GM19397 (cell line): ENCODE data around the gene NME5.
A peak's percentile ranks its signal among the peaks of the same experiment; 100 is the strongest.
"Not testable (repeated sequence)": the region's sequence is repeated elsewhere in the genome, so short reads cannot be mapped to it uniquely, and the experiment has no call there.

Experiments
- ATAC-seq: cut with Tn5 transposase; IDR thresholded peaks from one replicate; pipeline ENCODE4 v1.9.1; 2021; ENCODE audit warnings: mild to moderate bottlenecking, moderate library complexity; ENCODE audit not compliant: unreplicated experiment

NME5 gene, protein sequence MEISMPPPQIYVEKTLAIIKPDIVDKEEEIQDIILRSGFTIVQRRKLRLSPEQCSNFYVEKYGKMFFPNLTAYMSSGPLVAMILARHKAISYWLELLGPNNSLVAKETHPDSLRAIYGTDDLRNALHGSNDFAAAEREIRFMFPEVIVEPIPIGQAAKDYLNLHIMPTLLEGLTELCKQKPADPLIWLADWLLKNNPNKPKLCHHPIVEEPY

DNA sequence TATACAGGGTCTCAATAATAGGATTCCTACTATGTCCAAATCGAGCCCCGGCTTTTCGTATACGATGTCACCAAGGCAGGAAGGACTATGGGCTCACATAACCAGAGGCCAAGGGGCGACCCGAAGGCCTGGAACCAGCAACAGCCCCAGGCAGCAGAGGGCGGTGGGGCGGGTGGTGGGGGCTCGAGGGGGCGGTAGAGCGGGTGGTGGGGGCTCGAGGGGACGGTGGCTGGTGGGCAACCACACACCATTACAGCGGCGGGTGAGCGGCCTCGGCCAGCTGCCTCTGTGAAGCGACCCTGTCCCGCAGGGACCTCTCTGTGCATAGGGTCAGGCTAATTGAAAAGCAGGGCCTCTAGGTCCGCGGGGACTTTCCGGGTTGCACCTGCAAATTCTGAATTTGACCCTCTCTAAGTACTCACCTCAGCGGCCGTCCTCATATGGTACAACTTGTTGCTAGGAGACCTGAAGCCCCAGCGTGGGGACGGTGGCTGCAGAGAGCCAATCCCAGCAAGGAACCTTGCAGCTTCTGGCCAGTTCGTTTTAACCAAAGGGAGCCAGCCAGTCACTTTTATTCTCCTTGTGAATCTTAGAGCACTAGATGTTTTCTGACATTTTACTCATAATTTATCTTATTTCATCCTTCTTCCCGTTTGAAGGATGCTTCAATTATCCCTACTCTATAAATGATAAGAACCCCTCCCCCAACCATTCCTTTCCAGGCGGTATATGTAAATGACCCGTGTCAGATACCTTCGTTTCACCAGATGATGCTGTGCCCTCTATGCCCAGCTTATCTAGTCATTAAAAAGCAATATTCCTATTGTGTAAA, at the start of gene NME5:
NME5 (minus strand) TSS at position 480 of the 832 bp plus-strand sequence. CDS start 648 bp downstream, outside the sequence.
- ATAC-seq = peak; percentile 67

DNA sequence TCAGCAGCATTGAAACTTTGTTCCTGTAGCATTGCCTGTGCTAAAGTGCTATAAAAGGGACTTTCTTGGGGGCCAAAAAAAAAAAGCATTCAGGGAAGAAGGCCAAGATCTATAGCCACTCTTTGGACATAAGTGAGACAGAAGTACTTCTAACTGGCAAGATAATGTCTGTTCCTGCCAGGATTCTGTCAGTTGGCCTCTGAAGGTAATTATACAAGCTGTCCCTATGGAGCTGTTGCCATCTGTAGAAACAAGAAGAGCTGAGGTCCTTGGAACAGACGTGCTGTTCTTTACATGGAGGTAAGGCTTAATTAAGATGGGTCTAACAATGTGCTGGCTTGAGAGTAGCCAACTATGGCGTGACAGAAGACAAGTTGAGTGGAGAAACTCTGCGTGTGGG, 49.4 kb upstream of the NME5 start:
- no peak for ATAC-seq

DNA sequence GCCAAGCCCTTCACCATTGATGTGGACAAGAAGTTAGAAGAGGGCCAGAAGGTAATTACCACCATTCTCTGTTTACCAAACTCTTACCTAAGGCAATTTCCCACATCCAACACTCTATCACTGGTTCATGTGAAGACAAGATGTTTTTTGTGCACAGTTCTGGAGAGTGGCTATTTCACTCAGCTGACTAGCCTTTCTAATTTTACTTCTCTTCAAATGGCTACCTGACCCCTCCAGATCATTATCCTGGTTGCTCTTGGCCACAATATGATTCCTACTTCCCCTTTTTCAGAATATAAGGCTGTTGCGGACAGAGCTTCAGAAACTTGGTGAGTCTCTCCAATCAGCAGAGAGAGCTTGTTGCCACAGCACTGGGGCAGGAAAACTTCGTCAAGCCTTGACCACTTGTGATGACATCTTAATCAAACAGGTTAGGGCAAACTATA, 46.8 kb upstream of the NME5 start:
- ATAC-seq = no peak

DNA sequence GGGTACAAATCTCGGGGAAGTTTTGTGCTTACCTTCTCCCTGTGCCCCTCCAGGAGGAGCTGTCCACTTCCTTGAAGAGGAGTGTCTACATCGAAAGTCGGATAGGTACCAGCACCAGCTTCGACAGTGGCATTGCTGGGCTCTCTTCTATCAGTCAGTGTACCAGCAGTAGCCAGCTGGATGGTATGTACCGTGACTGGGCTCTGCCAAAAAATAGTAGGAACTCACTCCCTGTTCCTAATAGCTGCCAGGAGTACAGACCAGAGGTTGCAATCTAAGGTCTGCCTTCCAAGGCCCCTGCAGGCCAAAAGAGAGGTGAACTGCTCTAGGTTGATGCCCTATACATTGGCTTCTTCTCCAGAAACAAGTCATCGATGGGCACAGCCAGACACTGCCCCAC, 43.6 kb upstream of the NME5 start:
- no peak for ATAC-seq

DNA sequence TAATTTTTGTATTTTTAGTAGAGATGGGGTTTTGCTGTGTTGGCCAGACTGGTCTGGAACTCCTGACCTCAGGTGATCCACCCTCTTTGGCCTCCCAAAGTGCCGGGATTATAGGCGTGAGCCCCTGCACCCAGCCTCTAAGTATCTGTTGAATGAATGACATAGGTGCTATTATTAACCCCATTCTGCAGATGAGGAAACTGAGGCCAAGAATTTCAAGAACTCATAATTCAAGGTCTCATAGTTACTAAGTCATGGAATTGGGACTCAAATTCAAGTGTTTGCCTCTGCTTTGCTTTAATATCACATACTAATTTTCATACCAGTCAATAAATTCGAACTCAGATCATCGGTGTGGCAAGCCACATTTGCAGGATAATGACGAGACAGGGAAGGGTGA, 41.6 kb upstream of the NME5 start:
- no peak for ATAC-seq

DNA sequence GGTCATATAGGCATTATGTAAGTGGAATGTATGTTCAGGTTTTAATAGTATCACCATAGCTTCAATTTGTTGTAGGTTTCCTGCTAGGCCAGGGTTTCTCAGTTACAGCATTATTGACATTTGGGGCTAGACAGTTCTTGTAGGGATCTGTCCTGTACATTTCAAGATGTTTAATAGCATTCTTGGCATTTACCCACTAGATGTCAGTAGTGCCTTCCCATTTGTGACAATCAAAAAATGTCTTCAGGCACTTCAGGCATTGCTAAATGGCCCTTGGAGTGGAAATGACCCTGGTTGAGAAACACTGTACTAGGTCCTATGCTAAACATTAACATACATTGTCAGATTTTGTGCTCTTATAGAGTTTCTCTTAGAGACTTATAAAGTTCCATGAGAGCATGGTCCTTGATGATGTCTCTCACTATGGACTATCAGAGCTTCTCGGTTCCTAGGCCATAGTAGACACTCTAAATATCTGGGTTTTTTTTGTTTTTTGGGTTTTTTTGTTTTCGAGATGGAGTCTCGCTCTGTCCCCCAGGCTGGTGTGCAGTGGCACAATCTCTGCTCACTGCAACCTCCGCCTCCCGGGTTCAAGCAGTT, 41.1 kb upstream of the NME5 start:
- no peak for ATAC-seq

DNA sequence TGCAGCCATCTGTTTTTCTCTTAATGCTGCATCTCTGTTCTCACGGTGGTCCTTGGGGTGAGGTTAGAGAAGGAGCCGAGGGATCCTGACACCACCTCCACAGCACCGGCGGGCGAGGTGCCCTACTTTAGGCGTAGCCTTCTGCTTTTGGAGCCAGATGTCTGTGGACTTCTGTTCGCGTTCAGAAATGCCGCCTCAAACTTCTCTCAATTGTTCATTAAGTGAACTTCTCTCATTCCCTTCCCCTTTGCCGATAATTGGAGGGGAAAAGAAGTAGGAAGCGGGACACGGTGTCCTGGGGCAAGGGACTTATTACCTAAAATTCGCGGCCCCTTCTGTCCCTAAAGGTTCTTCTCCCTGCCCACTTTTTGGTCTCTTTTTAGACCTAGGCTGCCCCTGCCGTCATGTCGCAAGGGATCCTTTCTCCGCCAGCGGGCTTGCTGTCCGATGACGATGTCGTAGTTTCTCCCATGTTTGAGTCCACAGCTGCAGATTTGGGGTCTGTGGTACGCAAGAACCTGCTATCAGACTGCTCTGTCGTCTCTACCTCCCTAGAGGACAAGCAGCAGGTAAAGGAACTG, 40.1 kb upstream of the NME5 start:
- ATAC-seq = no peak

DNA sequence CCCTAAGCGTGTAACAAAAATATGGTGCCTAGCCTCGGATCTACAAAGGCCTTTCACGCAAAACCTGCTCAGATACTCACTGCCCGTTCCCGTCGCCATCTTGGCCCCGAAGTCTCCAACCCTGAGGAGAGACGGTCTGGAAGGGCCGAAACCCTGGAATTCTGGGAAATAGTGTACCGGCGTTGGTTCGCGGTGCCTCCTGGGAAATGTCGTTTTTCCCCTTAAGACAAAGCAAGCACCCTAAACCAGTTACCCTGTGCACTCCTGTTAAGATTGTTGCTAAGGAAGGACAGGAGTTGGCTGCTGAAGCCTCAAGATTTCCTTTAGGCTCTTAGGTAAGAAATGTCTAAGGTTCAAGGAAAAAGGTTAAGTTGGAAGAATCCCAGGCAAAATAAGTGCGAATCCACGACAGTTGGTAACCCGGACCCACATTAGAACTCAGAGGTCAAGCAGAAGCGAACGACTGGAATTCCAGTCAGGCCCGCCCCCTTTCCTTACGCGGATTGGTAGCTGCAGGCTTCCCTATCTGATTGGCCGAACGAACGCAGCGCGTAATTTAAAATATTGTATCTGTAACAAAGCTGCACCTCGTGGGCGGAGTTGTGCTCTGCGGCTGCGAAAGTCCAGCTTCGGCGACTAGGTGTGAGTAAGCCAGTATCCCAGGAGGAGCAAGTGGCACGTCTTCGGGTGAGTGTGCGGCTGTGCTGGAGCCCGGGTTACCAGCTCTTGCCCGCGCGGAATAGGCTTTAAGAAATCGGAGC, 39.5 kb upstream of the NME5 start, which contains the start of the genes BRD8 and KIF20A:
BRD8 (minus strand) TSS at position 115 of the 761 bp plus-strand sequence; CDS start at position 99, 16 bp downstream.
KIF20A (plus strand) TSS at position 597 of the 761 bp plus-strand sequence. CDS start 569 bp downstream, outside the sequence.
- ATAC-seq = peak; percentile 77

DNA sequence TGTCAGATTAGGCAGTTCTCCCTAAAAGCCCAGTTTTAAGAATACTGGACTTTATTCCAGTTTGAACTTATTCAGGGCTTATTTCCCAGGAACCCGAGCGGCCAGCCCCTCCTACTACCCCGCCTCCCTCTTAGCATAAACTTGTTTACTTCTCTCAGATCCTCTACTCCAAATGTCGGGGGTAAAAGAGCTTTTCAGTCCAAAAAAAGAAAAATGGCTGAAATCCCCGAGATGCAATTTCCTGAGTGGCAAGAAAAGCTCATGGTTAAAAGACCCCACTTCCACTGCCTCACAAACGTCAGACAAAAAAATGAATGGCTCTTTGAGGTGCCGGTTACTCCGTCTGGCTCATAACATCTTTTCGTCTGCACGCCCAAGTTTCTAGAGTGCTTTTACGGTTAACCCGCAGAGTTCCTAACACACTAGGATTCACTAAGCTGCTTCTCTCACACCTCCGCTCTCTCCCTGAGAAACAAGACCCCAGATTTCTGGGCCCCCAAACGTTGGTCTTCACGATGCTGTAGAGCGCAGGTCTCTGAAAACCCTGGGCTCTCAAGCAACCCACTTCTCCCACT, 38.8 kb upstream of the NME5 start:
- ATAC-seq = no peak

DNA sequence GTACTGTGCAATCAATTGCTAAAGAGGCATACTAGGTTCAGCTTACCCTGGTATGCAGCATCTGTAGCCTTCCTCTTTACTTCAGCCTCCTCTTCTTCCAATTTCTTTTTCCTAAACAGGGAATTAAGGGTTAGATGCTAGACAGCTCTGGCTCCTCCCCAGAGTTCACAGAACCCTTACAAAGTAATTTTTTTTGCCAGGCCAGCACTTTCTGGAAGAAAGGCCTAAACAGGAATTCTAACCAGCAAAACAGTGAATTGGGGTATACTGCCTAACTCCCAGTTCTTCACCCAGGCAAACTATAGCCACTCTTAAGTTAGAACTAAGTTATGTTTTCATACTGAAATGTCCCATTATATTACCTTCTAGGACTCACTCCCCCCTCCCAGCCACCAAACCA, 31.1 kb upstream of the NME5 start:
- no peak for ATAC-seq

DNA sequence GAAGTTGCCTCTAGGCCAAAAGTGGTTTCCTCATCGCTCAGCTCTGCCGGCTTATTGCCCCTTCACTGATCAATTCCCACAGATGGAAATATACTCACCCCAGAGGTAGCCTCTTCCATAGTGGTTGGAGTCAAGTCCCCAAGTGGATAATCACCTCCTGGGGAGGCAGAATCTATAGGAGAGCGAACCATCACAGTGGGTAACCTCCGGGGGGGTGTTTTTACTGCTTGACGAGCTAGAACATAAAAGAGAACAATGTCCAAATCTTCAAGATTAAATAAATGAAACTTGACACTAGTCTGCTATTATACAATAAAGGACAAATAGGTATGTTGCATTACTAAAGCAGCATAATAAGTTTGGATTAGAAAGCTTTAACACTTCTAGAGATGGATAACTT, 29.9 kb upstream of the NME5 start:
- no peak for ATAC-seq

DNA sequence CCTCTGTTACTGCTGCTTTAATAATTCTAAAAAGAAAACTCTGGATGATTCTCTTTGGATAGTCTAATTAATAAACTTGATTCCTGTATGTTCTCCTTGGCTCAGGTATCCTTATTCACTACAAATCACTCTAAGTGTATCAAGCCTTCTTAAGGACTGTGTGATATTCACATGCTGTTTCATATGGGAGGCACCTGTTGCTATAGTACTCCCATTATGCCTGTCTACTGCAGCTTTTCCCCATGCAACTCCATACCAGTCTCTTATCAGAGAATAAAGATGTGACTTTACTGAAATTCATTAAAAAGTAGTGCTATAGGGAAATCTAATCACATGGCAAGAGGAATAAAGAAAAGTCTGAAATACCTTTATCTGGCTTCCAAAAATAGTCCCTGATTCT, 24.5 kb upstream of the NME5 start:
- no peak for ATAC-seq

DNA sequence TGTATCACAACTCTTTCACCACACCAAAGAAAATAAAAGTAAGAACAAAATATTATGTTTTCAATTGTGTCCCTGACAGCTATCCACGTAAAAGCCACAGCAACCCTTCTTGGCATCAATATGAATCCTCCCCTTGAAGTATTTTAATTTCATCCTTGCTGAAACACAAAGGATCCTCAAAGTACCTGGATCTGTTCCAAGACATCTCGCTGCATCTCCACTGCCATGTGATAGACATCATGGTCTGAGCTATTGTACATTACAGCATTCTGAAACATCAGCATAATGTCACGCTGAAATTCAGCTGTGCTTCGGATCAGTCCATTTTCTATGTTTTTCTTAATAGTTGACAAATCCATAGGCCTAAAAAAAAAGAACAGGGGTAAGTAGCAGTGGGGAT, 21.5 kb upstream of the NME5 start:
- no peak for ATAC-seq

DNA sequence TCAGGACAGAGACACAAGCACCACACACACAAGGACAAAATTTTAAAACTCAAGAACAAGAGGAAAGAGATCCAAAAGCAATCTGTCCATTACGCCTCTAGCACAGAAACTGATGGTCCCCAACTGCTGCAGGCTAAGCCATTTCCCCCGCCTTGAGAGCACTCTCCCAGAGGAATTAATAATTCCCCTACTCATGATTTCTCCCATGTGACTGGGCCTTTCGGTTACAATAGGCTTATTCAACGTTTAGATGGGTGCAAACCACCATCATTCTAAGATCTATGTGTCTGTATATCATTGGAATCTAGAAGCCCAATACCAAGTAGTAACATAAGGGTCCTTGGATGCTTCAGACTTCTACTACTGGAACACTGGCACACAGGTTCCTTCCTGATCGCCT, 20.4 kb upstream of the NME5 start:
- no peak for ATAC-seq

DNA sequence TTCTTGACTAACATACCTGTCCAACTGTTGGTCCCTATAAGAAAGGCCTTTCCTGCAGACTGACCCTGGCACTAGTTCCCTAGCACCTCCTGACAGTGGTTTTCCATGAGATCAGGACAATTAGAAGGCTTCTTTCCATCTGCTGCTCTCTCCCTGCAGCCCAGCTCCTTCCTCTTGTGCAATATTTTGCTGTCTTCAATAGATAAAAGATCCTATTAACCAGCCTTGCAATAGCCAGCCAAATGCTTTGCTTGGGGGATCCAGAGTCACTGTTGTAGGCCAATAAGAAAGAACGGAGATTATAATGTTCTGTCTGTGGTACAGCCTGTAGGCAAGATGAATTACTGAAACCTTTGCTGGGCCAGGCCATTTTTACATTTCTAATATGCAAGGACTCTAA, 18.4 kb upstream of the NME5 start:
- no peak for ATAC-seq

DNA sequence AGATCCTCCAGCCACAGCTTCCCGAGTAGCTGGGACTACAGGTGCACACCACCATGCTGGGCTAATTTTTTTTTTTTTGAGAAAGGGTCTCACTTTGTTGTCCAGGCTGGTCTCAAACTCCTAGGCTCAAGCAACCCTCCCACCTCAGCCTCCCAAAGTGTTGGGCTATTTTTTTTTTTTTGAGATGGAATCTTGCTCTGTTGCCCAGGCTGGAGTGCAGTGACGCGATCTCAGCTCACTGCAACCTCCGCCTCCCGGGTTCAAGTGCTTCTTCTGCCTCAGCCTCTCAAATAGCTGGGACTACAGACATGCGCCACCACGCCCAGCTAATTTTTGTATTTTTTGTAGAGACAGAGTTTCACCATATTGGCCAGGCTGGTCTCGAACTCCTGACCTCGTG, 16.7 kb upstream of the NME5 start:
- not testable (repeated sequence) for ATAC-seq

DNA sequence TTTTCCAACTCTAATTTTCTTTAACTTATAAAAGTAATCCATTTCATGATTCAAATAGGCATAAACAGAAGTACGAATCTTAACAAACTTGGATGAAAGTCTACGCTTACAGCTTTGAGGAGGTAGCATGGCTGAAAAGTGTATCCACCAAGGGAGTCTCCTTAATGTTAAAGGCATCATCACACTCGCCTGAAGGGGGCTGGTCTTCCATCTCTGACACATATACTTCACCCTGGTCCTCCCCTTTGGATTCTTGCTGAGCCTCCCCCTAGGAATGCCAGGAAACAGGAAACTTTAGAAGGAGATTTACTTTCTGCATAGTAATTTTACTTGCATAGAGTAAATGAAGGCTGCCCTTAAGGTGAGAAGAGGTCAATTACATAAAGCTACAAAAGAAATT, 10.3 kb upstream of the NME5 start:
- ATAC-seq = no peak

DNA sequence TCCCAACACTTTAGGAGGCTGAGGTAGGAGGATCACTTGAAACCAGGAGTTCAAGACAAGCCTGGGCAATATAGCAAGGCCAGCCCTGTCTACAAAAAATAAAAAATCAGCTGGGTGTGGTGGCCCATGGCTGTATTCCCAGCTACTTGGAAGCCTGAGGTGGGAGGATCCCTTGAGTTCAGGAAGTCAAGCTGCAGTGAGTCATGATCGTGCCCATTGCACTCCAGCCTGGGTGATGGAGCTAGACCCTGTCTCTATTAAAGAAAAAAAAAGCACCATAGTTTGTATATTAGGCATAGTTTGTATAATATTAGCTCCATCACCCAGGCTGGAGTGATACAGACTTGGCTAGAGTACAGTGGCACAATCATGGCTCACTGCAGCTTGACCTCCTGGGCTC, 9.6 kb upstream of the NME5 start:
- no peak for ATAC-seq

DNA sequence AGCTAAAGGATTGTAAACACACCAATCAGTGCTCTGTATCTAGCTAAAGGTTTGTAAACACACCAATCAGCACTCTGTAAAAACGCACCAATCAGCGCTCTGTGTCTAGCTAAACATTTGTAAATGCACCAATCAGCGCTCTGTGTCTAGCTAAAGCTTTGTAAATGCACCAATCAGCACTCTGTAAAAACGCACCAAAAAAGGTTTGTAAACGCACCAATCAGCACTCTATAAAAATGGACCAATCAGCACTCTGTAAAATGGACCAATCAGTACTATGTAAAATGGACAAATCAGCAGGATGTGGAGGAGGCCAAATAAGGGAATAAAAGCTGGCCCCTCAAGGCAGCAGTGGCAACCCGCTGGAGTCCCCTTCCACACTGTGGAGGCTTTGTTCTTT, 4.3 kb upstream of the NME5 start:
- not testable (repeated sequence) for ATAC-seq

DNA sequence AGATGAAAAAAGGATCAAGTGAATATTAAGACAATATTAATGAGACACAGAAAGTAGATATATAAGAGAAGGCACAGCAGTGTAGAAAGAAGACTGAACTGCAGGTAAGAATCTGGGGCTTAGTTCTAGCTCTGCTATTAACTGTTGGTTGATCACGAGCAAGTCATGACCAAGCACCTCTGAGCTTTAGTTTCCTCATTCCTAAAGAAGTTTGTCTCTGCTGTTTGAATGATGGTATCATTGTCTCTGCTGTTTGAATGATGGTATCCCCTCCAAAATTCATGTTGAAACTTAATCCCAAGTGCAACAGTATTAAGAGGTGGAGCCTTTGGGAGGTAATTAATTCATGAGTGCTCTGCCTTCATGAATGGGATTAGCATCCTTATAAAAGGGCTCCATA, 2.5 kb upstream of the NME5 start:
- no peak for ATAC-seq
